ENCODE measurements around the gene CXCL12.

The CXCL12 gene

GRCh38 chr10:44362866-44363711, 21.8 kb downstream of the CXCL12 start:
- no peak for DNase-seq (ENCODE audit: low read depth in 2 of 2)

- no peak for DNase-seq (ENCODE audit: low read depth in 2 of 2)
Measured at GRCh38 chr10:44361109-44361508, 23.8 kb downstream of the CXCL12 start.

- no peak for DNase-seq (ENCODE audit: low read depth in 2 of 2)
Measured at GRCh38 chr10:44358080-44358771, 26.7 kb downstream of the CXCL12 start.

- DNase-seq (ENCODE audit: low read depth in 2 of 2): no peak
Measured at GRCh38 chr10:44357023-44357540, 27.8 kb downstream of the CXCL12 start.

- DNase-seq (ENCODE audit: low read depth in 2 of 2): no peak
Measured at GRCh38 chr10:44356139-44357022, 28.5 kb downstream of the CXCL12 start.

- no peak for DNase-seq (ENCODE audit: low read depth in 2 of 2)
Measured at GRCh38 chr10:44355630-44356029, 29.3 kb downstream of the CXCL12 start.

- no peak for DNase-seq (ENCODE audit: low read depth in 2 of 2)
Measured at GRCh38 chr10:44354771-44355170, 30.1 kb downstream of the CXCL12 start.

GRCh38 chr10:44353721-44354120, 31.2 kb downstream of the CXCL12 start:
- no peak for DNase-seq (ENCODE audit: low read depth in 2 of 2)

- no peak for DNase-seq (ENCODE audit: low read depth in 2 of 2)
Measured at GRCh38 chr10:44353128-44353390, 31.8 kb downstream of the CXCL12 start.

- DNase-seq (ENCODE audit: low read depth in 2 of 2): no peak
Measured at GRCh38 chr10:44352316-44353127, 32.4 kb downstream of the CXCL12 start.

GRCh38 chr10:44348496-44348895, 36.4 kb downstream of the CXCL12 start:
- no peak for DNase-seq (ENCODE audit: low read depth in 2 of 2)

GRCh38 chr10:44347609-44348400, 37.1 kb downstream of the CXCL12 start:
- no peak for DNase-seq (ENCODE audit: low read depth in 2 of 2)

- DNase-seq (ENCODE audit: low read depth in 2 of 2): no peak
Measured at GRCh38 chr10:44344727-44345126, 40.2 kb downstream of the CXCL12 start.

GRCh38 chr10:44343843-44344242, 41.1 kb downstream of the CXCL12 start:
- DNase-seq (ENCODE audit: low read depth in 2 of 2): no peak

- DNase-seq (ENCODE audit: low read depth in 2 of 2): no peak
Measured at GRCh38 chr10:44341886-44342285, 43.0 kb downstream of the CXCL12 start.

GRCh38 chr10:44340557-44340956, 44.3 kb downstream of the CXCL12 start:
- no peak for DNase-seq (ENCODE audit: low read depth in 2 of 2)

- no peak for DNase-seq (ENCODE audit: low read depth in 2 of 2)
Measured at GRCh38 chr10:44339218-44339617, 45.7 kb downstream of the CXCL12 start.

- no peak for DNase-seq (ENCODE audit: low read depth in 2 of 2)
Measured at GRCh38 chr10:44337081-44337480, 47.8 kb downstream of the CXCL12 start.

GRCh38 chr10:44335330-44336021, 49.4 kb downstream of the CXCL12 start:
- no peak for DNase-seq (ENCODE audit: low read depth in 2 of 2)

GRCh38 chr10:44334621-44335184, 50.2 kb downstream of the CXCL12 start:
- DNase-seq (ENCODE audit: low read depth in 2 of 2): no peak

Data from stimulated activated CD8-positive, alpha-beta memory T cell treated with anti-CD3 and anti-CD28 coated beads, Interleukin-2, amount 100 ng/mL, for 1 hour (primary cell).